Left ventricle myocardium inferior (tissue), 1 donor: Measurements from ENCODE around the gene CLEC2D. TPM values are rescaled to one million over a fixed set of nuclear protein-coding genes. Genes with fewer than 3 reads are reported as not detected.
"Not testable (repeated sequence)": the region's sequence is repeated elsewhere in the genome, so short reads cannot be mapped to it uniquely, and the experiment has no call there.

Experiments used
- DNase-seq: peaks from one replicate; pipeline ENCODE4 v3.0.0-alpha.2; 2020
- H3K27ac ChIP-seq: fragments of 200-600 bp; replicated peaks from 2 replicates; pipeline ENCODE4 v1.8.0; 2021
- H3K27me3 ChIP-seq: fragments of 200-600 bp; 2 replicates; pipeline ENCODE4 v1.8.0; 2021; ENCODE audit warnings: low read depth
- H3K36me3 ChIP-seq: fragments of 200-600 bp; 2 replicates; pipeline ENCODE4 v1.8.0; 2021
- H3K4me1 ChIP-seq: fragments of 200-600 bp; 2 replicates; pipeline ENCODE4 v1.8.0; 2021
- H3K4me3 ChIP-seq: fragments of 200-600 bp; 2 replicates; pipeline ENCODE4 v1.8.0; 2021; ENCODE audit warnings: mild to moderate bottlenecking, moderate library complexity
- H3K9me3 ChIP-seq: fragments of 200-600 bp; replicated peaks from 2 replicates; pipeline ENCODE4 v1.8.0; 2021
- intact Hi-C: fragments of 100-400 bp; cut with micrococcal nuclease; formaldehyde crosslinking; loops from one replicate; pipeline ENCODE4 v1.11.0; 2022
- total RNA-seq: library from RNA; stranded (reverse); fragmentation: NEBNext Ultra II Directional; extraction: Animal tissue kit (Norgen Biotek cat#: 25700); gene quantifications from one replicate; pipeline ENCODE4 v1.2.1, GENCODE V29; 2021
- TF ChIP-seq, protein P1 (sequence below): fragments of 200-600 bp; IDR thresholded peaks from 2 replicates; pipeline ENCODE4 v1.8.0; 2021; ENCODE audit warnings: antibody characterized with exemption, mild to moderate bottlenecking, borderline replicate concordance
- donor health status: DM: no; HTN: yes; CAD: no; lungs with severe emphysema.

The CLEC2D gene
- total RNA-seq, 1 donor from 2014 or later, result 3.3 TPM

DNA sequence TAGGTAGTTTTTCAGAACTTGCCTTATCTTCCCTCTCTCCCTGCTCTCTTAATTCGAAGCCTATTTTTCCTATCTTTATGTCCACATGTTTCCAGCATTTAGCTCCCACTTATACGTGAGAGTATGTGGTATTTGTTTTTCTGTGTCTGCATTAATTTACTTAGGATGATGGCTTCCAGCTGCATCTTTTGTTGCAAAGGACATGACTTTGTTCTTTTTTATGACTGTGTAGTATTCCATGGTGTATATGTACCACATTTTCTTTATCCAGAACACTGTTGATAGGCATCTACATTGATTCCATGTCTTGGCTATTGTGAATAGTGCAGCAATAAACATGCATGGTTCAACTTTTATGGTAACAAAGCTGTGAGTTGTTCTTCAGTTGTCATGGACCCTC, 7.8 kb upstream of the CLEC2D start:
- Histone ChIP-seq H3K36me3 (peaks cover 74% of the 10 kb centered on the region), H3K27ac (no peak overlapping the region), H3K4me3 (no peak overlapping the region), H3K9me3 (no peaks in the 10 kb centered on the region), H3K27me3 (no peaks in the 10 kb centered on the region), H3K4me1 (no peaks in the 10 kb centered on the region)
- intact Hi-C loops, result no loop called here
- TF ChIP-seq, protein P1, sequence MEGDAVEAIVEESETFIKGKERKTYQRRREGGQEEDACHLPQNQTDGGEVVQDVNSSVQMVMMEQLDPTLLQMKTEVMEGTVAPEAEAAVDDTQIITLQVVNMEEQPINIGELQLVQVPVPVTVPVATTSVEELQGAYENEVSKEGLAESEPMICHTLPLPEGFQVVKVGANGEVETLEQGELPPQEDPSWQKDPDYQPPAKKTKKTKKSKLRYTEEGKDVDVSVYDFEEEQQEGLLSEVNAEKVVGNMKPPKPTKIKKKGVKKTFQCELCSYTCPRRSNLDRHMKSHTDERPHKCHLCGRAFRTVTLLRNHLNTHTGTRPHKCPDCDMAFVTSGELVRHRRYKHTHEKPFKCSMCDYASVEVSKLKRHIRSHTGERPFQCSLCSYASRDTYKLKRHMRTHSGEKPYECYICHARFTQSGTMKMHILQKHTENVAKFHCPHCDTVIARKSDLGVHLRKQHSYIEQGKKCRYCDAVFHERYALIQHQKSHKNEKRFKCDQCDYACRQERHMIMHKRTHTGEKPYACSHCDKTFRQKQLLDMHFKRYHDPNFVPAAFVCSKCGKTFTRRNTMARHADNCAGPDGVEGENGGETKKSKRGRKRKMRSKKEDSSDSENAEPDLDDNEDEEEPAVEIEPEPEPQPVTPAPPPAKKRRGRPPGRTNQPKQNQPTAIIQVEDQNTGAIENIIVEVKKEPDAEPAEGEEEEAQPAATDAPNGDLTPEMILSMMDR, result no peak
- DNase-seq, result no peak

DNA sequence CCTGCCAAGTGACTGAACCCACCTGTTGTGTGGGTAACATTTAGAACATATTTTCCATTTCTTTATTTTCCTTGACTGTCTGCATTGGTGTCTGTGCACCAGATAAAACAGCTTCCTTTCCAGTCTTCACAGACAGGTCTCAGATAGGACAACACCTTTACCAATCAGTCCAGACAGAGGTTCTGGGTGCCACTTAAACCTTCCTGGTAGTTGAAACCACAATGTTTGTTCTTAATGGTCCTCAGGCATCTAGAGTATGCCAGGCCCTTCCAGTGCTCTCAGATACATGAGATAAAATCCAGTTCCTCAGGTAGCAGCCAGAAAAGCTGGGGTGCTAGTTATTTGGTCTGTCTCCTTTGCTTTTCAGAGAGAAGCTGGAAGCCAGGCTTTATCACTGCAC, 7.0 kb upstream of the CLEC2D start:
- no peak overlapping the region for H3K27ac ChIP-seq
- no peak for DNase-seq
- TF ChIP-seq, protein P1, result no peak
- no peaks in the 10 kb centered on the region for H3K27me3 ChIP-seq
- peaks cover 1% of the 10 kb centered on the region for H3K4me1 ChIP-seq
- no peak overlapping the region for H3K4me3 ChIP-seq
- intact Hi-C loops, result no loop called here
- H3K9me3 ChIP-seq, result no peaks in the 10 kb centered on the region
- peaks cover 68% of the 10 kb centered on the region for H3K36me3 ChIP-seq

DNA sequence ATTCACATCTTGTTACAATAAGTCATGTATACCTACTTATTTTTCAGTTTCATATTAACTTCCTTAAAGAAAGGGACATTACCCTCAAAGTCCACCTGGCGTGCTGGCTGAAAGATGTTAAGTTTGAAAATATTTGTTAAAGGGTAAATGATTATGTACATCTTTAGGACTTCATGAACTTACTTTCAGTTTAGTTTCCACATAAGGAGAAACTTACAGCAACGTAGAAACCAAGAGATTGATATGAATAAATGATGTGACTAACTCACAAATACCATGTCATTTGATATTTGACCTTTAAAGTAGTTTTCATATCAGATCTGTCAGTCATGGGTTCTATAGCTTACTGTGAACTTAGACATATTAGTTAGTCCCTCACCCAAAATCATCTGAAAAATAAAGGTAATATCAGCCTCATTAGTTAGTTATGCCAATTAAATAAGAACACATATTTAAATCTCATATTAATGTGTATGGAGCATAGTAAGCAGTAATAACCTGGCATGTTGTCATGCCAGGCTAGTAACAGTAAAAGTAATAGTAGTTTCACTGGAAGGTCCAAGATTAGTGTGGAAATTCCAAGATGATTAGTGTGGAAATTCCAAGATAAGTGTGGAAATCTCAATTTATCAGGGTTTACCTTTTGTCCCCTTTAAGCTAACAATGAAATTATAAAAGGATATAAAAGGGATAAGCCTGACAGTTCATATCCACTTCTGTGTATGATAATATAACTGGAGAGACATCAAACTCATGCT, 1.9 kb upstream of the CLEC2D start:
- Histone ChIP-seq H3K36me3 (peaks cover 26% of the 10 kb centered on the region), H3K9me3 (no peaks in the 10 kb centered on the region), H3K4me1 (peaks cover 11% of the 10 kb centered on the region), H3K27me3 (no peaks in the 10 kb centered on the region), H3K4me3 (no peak overlapping the region), H3K27ac (no peak overlapping the region)
- TF ChIP-seq, protein P1, result no peak
- no peak for DNase-seq
- intact Hi-C loops, result no loop called here

DNA sequence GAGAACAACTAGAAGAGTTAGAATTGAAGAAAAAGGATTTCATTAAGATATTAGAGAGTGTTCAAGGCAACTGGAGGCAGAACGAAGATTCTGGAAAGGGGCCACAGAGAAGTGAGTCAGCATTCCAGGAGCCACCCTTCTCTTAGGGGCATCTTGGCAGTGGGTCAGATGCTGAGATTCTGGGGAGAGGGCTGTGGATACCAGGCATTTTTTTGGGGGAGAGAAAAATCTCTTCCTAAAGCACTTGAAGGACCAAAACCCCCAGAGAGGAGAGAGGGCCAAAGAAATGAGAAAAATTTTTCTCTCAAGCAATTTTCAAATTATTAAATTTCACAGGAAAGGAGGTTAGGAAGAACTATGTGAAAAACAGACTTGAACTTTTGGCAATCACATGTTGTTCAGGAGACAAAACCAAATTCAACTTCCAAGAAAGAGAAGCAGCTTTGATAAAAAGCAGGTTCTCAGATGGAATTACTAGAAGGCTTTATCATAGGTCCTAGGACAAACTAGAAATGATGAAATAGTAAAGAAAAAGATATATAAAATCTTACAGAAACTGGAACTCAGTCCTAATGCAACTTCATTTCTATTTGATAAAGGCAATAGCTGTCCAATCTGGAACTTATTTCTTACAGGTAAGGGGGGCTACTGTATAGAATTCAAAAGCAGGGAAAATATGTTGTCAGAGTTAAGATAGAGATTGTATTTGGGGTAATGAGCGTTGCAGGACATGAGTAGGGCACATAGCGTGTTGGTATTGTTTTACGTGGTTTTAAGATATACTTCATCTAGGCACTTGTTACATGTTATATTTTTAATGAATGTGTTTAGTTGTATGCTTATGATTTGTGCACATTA, 1.1 kb upstream of the CLEC2D start:
- H3K4me3 ChIP-seq, result no peak overlapping the region
- no peaks in the 10 kb centered on the region for H3K27me3 ChIP-seq
- TF ChIP-seq, protein P1, result no peak
- no peak for DNase-seq
- peaks cover 14% of the 10 kb centered on the region for H3K4me1 ChIP-seq
- no peaks in the 10 kb centered on the region for H3K9me3 ChIP-seq
- H3K27ac ChIP-seq, result no peak overlapping the region
- peaks cover 23% of the 10 kb centered on the region for H3K36me3 ChIP-seq
- intact Hi-C loops, result no loop called here

DNA sequence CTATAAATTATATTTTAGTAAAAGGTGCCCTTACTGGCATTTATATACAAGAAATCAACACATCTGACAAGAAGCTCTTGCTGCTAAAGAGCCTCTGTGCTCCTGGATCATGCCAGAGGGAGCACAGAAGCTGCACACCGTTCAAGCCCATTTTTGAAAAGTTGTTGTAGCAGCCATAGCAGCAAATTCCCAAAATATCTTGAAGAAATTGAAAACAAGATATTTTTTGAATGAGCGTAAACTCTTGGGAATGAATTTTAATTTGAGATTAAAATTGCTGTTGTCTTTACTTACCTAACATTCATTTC, 540 bp upstream of the CLEC2D start:
- peaks cover 22% of the 10 kb centered on the region for H3K36me3 ChIP-seq
- intact Hi-C loops, result no loop called here
- H3K4me1 ChIP-seq, result peaks cover 20% of the 10 kb centered on the region
- H3K27ac ChIP-seq, result no peak overlapping the region
- DNase-seq, result no peak
- no peak overlapping the region for H3K4me3 ChIP-seq
- H3K9me3 ChIP-seq, result no peaks in the 10 kb centered on the region
- no peaks in the 10 kb centered on the region for H3K27me3 ChIP-seq
- TF ChIP-seq, protein P1, result no peak

DNA sequence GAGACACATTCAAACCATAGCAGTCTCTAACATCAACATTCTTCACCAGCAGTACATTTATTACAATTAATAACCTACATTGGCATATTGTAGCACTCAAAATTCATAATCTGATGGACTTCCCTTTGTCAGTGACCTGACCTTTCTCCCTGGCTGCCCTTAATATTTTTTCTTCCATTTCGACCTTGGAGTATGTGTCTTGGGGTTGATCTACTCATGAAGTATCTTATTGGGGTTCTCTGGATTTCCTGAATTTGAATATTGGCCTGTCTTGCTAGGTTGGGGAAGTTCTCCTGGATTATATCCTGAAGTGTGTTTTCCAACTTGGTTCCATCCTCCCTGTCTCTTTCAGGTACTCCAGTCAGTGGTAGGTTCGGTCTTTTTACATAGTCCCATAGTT, 2.8 kb downstream of the CLEC2D start:
- H3K36me3 ChIP-seq, H3K9me3 ChIP-seq, H3K27ac ChIP-seq, H3K27me3 ChIP-seq, DNase-seq, intact Hi-C loops, H3K4me3 ChIP-seq: not testable (repeated sequence)
- H3K4me1 ChIP-seq, result peaks cover 24% of the 10 kb centered on the region
